ENCODE data around the gene MED13L.

MED13L gene

GRCh38 chr12:116313194-116313927 lies 35.9 kb upstream of the MED13L start:
- H3K4me3 ChIP-seq (ENCODE audit: low read depth, low read length), result no peak overlapping the region
- TF ChIP-seq, protein P1, sequence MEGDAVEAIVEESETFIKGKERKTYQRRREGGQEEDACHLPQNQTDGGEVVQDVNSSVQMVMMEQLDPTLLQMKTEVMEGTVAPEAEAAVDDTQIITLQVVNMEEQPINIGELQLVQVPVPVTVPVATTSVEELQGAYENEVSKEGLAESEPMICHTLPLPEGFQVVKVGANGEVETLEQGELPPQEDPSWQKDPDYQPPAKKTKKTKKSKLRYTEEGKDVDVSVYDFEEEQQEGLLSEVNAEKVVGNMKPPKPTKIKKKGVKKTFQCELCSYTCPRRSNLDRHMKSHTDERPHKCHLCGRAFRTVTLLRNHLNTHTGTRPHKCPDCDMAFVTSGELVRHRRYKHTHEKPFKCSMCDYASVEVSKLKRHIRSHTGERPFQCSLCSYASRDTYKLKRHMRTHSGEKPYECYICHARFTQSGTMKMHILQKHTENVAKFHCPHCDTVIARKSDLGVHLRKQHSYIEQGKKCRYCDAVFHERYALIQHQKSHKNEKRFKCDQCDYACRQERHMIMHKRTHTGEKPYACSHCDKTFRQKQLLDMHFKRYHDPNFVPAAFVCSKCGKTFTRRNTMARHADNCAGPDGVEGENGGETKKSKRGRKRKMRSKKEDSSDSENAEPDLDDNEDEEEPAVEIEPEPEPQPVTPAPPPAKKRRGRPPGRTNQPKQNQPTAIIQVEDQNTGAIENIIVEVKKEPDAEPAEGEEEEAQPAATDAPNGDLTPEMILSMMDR (conservative IDR thresholded peaks at IDR 0.05; ENCODE audit: low read depth, low read length), result no peak
- DNase-seq (ENCODE audit: low read depth), result no peak

DNA sequence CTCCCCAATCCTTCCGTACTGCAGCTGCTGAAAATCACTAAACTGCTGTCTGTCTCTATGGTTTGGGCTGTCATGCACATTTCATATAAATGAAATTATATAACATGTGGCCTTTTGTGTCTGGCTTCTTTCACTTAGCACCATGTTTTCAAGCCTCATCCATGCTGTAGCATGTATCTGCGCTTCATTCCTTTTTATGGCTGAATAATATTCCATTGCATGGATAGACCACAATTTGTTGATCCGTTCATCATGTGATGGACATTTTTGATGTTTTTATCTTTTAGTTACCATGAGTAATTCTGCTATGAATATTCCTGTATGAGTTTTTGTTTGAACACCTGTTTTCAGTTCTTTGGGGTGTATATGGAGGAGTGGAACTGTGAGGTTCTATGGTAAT lies 32.6 kb upstream of the MED13L start:
- TF ChIP-seq, protein P1 (conservative IDR thresholded peaks at IDR 0.05; ENCODE audit: low read depth, low read length), result no peak

DNA sequence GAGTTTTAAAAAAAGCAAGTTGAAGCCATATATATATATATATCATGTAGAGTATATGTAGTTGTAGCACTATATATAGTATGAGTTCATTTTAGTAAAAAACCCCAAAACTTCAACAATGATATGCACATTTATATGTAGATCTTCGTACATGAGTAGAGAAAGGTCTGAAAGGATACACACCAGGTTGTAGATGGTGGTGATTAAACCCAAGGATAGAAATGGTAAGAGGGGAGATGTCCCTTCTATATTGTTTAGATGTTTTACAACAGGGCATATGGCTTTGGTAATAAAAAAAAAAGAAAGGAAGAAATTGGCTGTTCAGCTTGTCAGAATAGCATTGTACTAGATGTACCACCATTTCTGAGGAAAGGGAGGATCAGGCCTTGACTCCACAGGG lies 31.9 kb upstream of the MED13L start:
- TF ChIP-seq, protein P1 (conservative IDR thresholded peaks at IDR 0.05; ENCODE audit: low read depth, low read length), result no peak
- no peak for DNase-seq (ENCODE audit: low read depth)
- no peak overlapping the region for H3K4me3 ChIP-seq (ENCODE audit: low read depth, low read length)

More for the DNA sequence above, 32.6 kb upstream of the MED13L start:
- DNase-seq (ENCODE audit: low read depth), result no peak
- no peak overlapping the region for H3K4me3 ChIP-seq (ENCODE audit: low read depth, low read length)

DNA sequence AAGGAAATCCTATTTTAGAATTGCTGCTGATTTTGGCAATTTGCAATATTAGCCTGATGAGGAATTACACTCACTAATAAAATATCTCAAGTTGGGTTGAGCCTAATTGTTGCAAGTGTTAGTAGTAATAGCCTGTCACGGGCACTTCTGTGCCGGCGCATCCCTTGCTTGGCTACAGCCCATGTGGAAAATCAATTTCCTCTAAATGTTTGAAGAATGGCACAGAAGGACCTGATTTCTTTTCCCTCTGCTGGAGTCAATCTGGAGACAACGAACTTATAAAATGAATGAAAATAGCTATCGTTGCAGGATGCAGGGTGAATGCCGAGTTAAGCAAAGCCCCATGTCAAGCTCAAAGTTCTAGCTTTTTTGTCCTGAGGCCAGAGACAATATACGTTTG lies 31.2 kb upstream of the MED13L start:
- H3K4me3 ChIP-seq (ENCODE audit: low read depth, low read length), result no peak overlapping the region
- DNase-seq (ENCODE audit: low read depth), result no peak
- TF ChIP-seq, protein P1 (conservative IDR thresholded peaks at IDR 0.05; ENCODE audit: low read depth, low read length), result no peak

GRCh38 chr12:116306968-116307367 lies 29.5 kb upstream of the MED13L start:
- TF ChIP-seq, protein P1 (conservative IDR thresholded peaks at IDR 0.05; ENCODE audit: low read depth, low read length), result no peak
- DNase-seq (ENCODE audit: low read depth), result no peak
- no peak overlapping the region for H3K4me3 ChIP-seq (ENCODE audit: low read depth, low read length)

GRCh38 chr12:116306506-116306905 lies 29.0 kb upstream of the MED13L start:
- TF ChIP-seq, protein P1 (conservative IDR thresholded peaks at IDR 0.05; ENCODE audit: low read depth, low read length), result no peak
- no peak overlapping the region for H3K4me3 ChIP-seq (ENCODE audit: low read depth, low read length)
- no peak for DNase-seq (ENCODE audit: low read depth)

DNA sequence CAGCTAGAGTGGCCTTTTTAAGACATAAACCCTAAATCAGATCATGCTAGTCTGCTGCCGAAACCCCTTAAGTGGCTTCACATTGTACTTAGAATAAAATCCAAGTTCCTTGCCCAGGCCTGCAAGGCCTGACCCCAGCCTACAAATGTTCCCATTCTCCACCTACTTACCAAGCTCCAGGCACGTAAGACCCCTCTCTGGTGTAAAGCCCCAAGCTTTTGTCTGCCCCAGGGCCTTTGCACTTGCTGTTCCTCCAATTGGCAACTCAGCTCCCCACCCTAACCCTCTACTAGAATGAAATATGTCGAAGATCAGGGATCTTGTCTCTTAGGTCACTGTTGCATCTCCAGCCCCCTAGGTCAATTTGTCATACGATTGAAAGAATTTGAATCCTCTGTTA lies 27.1 kb upstream of the MED13L start:
- TF ChIP-seq, protein P1 (conservative IDR thresholded peaks at IDR 0.05; ENCODE audit: low read depth, low read length), result no peak
- no peak overlapping the region for H3K4me3 ChIP-seq (ENCODE audit: low read depth, low read length)
- no peak for DNase-seq (ENCODE audit: low read depth)

All from choroid plexus epithelial cell (primary cell).